ENCODE results near the gene MRPL22.

MRPL22 gene

DNA sequence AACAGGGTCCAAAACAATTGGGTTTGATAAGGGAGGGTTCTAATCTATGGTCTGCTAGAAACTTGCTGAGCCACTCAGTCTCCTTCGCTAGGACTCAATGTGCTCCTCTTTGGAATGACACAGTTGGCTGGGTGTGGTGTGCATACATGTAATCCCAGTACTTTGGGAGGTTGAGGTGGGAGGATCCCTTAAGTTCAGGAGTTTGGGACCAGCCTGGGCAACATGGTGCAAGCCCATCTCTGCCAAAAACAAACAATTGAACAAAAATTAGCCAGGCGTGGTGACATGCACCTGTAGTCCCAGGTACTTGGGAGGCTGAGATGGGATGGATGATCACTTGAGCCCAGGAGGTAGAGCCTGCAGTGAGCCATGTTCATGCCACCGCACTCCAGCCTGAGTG, 70.0 kb downstream of the MRPL22 start:
- FAIRE-seq (no peak), DNase-seq (ENCODE audit: insufficient read length, low spot score) (no peak)
- TF ChIP-seq, protein P1, sequence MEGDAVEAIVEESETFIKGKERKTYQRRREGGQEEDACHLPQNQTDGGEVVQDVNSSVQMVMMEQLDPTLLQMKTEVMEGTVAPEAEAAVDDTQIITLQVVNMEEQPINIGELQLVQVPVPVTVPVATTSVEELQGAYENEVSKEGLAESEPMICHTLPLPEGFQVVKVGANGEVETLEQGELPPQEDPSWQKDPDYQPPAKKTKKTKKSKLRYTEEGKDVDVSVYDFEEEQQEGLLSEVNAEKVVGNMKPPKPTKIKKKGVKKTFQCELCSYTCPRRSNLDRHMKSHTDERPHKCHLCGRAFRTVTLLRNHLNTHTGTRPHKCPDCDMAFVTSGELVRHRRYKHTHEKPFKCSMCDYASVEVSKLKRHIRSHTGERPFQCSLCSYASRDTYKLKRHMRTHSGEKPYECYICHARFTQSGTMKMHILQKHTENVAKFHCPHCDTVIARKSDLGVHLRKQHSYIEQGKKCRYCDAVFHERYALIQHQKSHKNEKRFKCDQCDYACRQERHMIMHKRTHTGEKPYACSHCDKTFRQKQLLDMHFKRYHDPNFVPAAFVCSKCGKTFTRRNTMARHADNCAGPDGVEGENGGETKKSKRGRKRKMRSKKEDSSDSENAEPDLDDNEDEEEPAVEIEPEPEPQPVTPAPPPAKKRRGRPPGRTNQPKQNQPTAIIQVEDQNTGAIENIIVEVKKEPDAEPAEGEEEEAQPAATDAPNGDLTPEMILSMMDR (IDR thresholded peaks at IDR 0.05; ENCODE audit: insufficient read depth, missing control alignments): no peak

DNA sequence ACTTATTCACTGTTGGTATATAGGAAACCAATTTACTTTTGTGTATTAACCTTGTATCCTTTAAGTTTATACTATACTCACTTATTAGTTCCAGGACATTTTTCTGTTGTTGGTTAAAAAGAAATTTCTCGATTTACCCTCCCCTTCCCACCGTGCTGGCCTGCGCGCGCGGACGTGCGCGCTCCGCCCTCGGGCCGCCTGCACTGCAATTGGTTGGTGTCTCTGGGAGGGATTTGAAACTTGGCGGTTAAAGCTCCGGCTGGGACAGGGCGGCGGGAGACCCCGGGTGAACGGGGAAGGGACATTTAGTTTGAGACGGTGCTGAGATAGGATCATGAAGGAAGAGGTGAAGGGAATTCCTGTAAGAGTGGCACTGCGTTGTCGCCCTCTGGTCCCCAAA, 72.7 kb downstream of the MRPL22 start, which contains the start of gene KIF4B:
TSS of gene KIF4B (plus strand) at position 230 of the 400 bp plus-strand sequence. CDS start at position 335, 105 bp downstream.
- no peak for FAIRE-seq
- TF ChIP-seq, protein P1 (IDR thresholded peaks at IDR 0.05; ENCODE audit: insufficient read depth, missing control alignments): no peak
- DNase-seq (ENCODE audit: insufficient read length, low spot score): no peak

DNA sequence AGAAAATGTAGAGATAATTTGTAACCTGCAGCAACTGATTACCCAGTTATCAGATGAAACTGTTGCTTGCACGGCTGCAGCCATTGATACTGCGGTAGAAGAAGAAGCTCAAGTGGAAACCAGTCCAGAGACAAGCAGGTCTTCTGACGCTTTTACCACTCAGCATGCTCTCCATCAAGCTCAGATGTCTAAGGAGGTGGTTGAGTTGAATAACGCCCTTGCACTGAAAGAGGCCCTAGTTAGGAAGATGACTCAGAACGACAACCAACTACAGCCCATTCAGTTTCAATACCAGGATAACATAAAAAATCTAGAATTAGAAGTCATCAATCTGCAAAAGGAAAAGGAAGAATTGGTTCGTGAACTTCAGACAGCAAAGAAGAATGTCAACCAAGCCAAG, 74.4 kb downstream of the MRPL22 start:
- no peak for DNase-seq (ENCODE audit: insufficient read length, low spot score)
- FAIRE-seq: no peak
- TF ChIP-seq, protein P1 (IDR thresholded peaks at IDR 0.05; ENCODE audit: insufficient read depth, missing control alignments): no peak

DNA sequence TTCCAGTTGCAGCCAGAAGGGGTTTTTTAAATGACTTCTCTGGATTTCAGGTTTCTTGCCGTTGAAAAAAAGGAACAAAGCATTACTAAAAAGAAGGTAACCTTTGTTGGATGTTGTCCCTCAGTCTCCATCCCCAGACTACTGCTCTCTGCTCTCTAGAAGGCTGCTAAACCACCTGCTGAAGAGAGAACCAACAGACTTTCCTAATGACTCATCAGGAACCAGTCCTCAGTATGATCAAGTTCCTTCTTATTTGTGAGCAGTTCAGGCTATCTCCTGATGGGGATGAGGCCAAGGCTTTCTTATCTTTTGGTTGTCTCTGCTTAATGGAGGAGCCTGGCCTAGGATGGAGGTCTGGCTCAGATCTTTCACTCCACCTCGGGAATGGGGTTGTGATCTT, 76.7 kb downstream of the MRPL22 start:
- DNase-seq (ENCODE audit: insufficient read length, low spot score): no peak
- TF ChIP-seq, protein P1 (IDR thresholded peaks at IDR 0.05; ENCODE audit: insufficient read depth, missing control alignments): no peak
- no peak for FAIRE-seq
